NCI-H1092 treated with DMSO at 0.1 percent for 48 hours (cell line): ENCODE data around the gene PNPLA7.
A peak's percentile ranks its signal among the peaks of the same experiment; 100 is the strongest.
"Not testable (repeated sequence)": the region's sequence is repeated elsewhere in the genome, so short reads cannot be mapped to it uniquely, and the experiment has no call there.

ENCODE experiments used
- DNase-seq: peaks from one replicate; lab custom pipeline; 2025; lab: John Stamatoyannopoulos, UW

PNPLA7 gene

GRCh38 chr9:137575364-137575715 lies 25.1 kb upstream of the PNPLA7 start:
- DNase-seq: no peak

GRCh38 chr9:137574192-137574591 lies 24.0 kb upstream of the PNPLA7 start:
- DNase-seq: no peak

GRCh38 chr9:137570566-137570965 lies 20.4 kb upstream of the PNPLA7 start:
- no peak for DNase-seq

- no peak for DNase-seq
These were observed 19.5 kb upstream of the PNPLA7 start for GRCh38 chr9:137569609-137570203.

GRCh38 chr9:137568445-137568844 lies 18.2 kb upstream of the PNPLA7 start:
- DNase-seq: not testable (repeated sequence)

GRCh38 chr9:137564817-137565411 lies 14.7 kb upstream of the PNPLA7 start:
- no peak for DNase-seq

GRCh38 chr9:137564134-137564533 lies 13.9 kb upstream of the PNPLA7 start:
- DNase-seq: no peak

- no peak for DNase-seq
These were observed 7.9 kb upstream of the PNPLA7 start for GRCh38 chr9:137558127-137558526.

- no peak for DNase-seq
These were observed 6.1 kb upstream of the PNPLA7 start for GRCh38 chr9:137556069-137556838.

- DNase-seq: no peak
These were observed 5.0 kb upstream of the PNPLA7 start for GRCh38 chr9:137555179-137555578.

GRCh38 chr9:137554349-137554748 lies 4.1 kb upstream of the PNPLA7 start:
- DNase-seq: no peak

- DNase-seq: not testable (repeated sequence)
These were observed 3.5 kb upstream of the PNPLA7 start for GRCh38 chr9:137553654-137554053.

- peak; percentile 32 for DNase-seq
These were observed 2.0 kb upstream of the PNPLA7 start for GRCh38 chr9:137552022-137552768.

GRCh38 chr9:137551264-137552021 lies 1.2 kb upstream of the PNPLA7 start, which contains the start of gene MRPL41:
Gene MRPL41, plus strand, starts transcription at chr9:137551879. Its CDS starts 203 bp downstream, at chr9:137552082.
- peak; percentile 93 for DNase-seq

GRCh38 chr9:137550958-137551263 lies 709 bp upstream of the PNPLA7 start:
- not testable (repeated sequence) for DNase-seq

- no peak for DNase-seq
These were observed 2.3 kb downstream of the PNPLA7 start for GRCh38 chr9:137547687-137548543.

GRCh38 chr9:137545123-137545522 lies 5.1 kb downstream of the PNPLA7 start:
- DNase-seq: no peak

- no peak for DNase-seq
These were observed 5.9 kb downstream of the PNPLA7 start for GRCh38 chr9:137544176-137544760.

- DNase-seq: no peak
These were observed 6.8 kb downstream of the PNPLA7 start for GRCh38 chr9:137543237-137543963.

- no peak for DNase-seq
These were observed 7.7 kb downstream of the PNPLA7 start for GRCh38 chr9:137542486-137542885.
